Hepatocyte (in vitro differentiated cells): ENCODE data around the gene DTD1.

ENCODE experiments used
- CTCF ChIP-seq: fragments of 200-600 bp; sonication (generic); IDR thresholded peaks from 2 replicates; pipeline ENCODE4 v1.5.1; 2016; ENCODE audit warnings: antibody characterized with exemption, mild to moderate bottlenecking; ENCODE audit not compliant: poor library complexity
- EZH2 ChIP-seq: fragments of 200-600 bp; sonication (generic); IDR thresholded peaks from 2 replicates; pipeline ENCODE4 v1.6.1; 2016; ENCODE audit warnings: antibody characterized with exemption, mild to moderate bottlenecking, borderline replicate concordance

GRCh38 chr20:18712131-18712530 is 124.3 kb downstream of the DTD1 start:
- TF ChIP-seq CTCF = no peak
- TF ChIP-seq EZH2 = no peak
